ENCODE results near the gene CDH4. TPM values are rescaled to one million over a fixed set of nuclear protein-coding genes. Genes with fewer than 3 reads are reported as not detected.

Gene CDH4
- total and polyA plus RNA-seq, 2 of the 13 experiments (the other 11 are each of a cell fraction or from before 2014, with no cell fraction given), result not detected

GRCh38 chr20:61924211-61924857, 672.3 kb downstream of the CDH4 start:
- no peak overlapping the region for H3K4me3 ChIP-seq (replicated peaks in 1 of 3; ENCODE audit: insufficient read depth in 1 of 3, low read depth in 2 of 3, low read length in 3 of 3)
- POLR2A ChIA-PET, result no interaction called here
- H3K27ac ChIP-seq (ENCODE audit: extremely low read length, insufficient read depth, low read length), result no peak overlapping the region
- BruUV-seq (replicated peaks), result no TSS peak
- DNase-seq (ENCODE audit: low spot score) (no peak), ATAC-seq (no peak; the same call in 2 of the 3 replicates), FAIRE-seq (no peak)
- H3K9me3 ChIP-seq (ENCODE audit: low read length), result no peaks in the 10 kb centered on the region
- in situ Hi-C loops (cut with HindIII; ENCODE audit: extremely low pct_ligation_motif_present, low pct_unique_long_range_greater_than_20kb) (no loop called here), intact Hi-C loops (cut with micrococcal nuclease; ENCODE audit: unreplicated experiment) (no loop called here)
- H4K20me1 ChIP-seq (ENCODE audit: insufficient read depth, low read length), result no peaks in the 10 kb centered on the region; the same call in 1 of the 2 replicates
- H3K4me1 ChIP-seq (ENCODE audit: insufficient read depth, low read length), result no peaks in the 10 kb centered on the region
- CTCF ChIA-PET (ENCODE audit: low intra/inter-chr PET ratio, low total read pairs), result no interaction called here
- H3K36me3 ChIP-seq (replicated peaks in 1 of 2; ENCODE audit: control insufficient read depth in 1 of 2, insufficient read depth in 2 of 2, low read length in 2 of 2), result no peaks in the 10 kb centered on the region
- TF ChIP-seq ZNF367 (CRISPR knock-in tag; IDR thresholded peaks at IDR 0.05; ENCODE audit: borderline replicate concordance) (no peak), ZNF619 (CRISPR knock-in tag; IDR thresholded peaks at IDR 0.05) (no peak), YY1 (IDR thresholded peaks at IDR 0.05; ENCODE audit: insufficient read depth, insufficient replicate concordance, low read depth, low read length) (no peak), ZNF101 (CRISPR knock-in tag; IDR thresholded peaks at IDR 0.05; ENCODE audit: borderline replicate concordance, low read depth) (no peak), ZSCAN22 (CRISPR knock-in tag; IDR thresholded peaks at IDR 0.05) (no peak), NCOA5 (CRISPR knock-in tag; IDR thresholded peaks at IDR 0.05) (no peak)
- 44% methylated on average over 10 of the region's 19 CpGs for WGBS (ENCODE audit: low lambda C conversion rate)
- no peaks in the 10 kb centered on the region for H3K79me2 ChIP-seq (ENCODE audit: insufficient read depth, low read length)
- no peak overlapping the region for H3K9ac ChIP-seq (ENCODE audit: insufficient read depth, low read depth, low read length)
- H3K4me2 ChIP-seq (ENCODE audit: low read depth, low read length), result no peak overlapping the region
- H2AFZ ChIP-seq (ENCODE audit: low read length), result no peak overlapping the region
- H3K27me3 ChIP-seq (ENCODE audit: control insufficient read depth in 1 of 2, insufficient read depth in 2 of 2, low read length in 2 of 2), result peaks cover 20 to 59% of the 10 kb centered on the region in 2 experiments

- Histone ChIP-seq H3K4me2 (ENCODE audit: low read depth, low read length) (no peak overlapping the region), H3K79me2 (ENCODE audit: insufficient read depth, low read length) (no peaks in the 10 kb centered on the region), H3K9me3 (ENCODE audit: low read length) (no peaks in the 10 kb centered on the region), H3K27ac (ENCODE audit: extremely low read length, insufficient read depth, low read length) (no peak overlapping the region), H3K36me3 (replicated peaks in 1 of 2; ENCODE audit: control insufficient read depth in 1 of 2, insufficient read depth in 2 of 2, low read length in 2 of 2) (no peaks in the 10 kb centered on the region), H3K27me3 (ENCODE audit: control insufficient read depth in 1 of 2, insufficient read depth in 2 of 2, low read length in 2 of 2) (peaks cover 20 to 66% of the 10 kb centered on the region in 2 experiments), H4K20me1 (ENCODE audit: insufficient read depth, low read length) (no peaks in the 10 kb centered on the region; the same call in 1 of the 2 replicates), H3K4me1 (ENCODE audit: insufficient read depth, low read length) (no peaks in the 10 kb centered on the region), H3K4me3 (replicated peaks in 1 of 3; ENCODE audit: insufficient read depth in 1 of 3, low read depth in 2 of 3, low read length in 3 of 3) (no peak overlapping the region), H3K9ac (ENCODE audit: insufficient read depth, low read depth, low read length) (no peak overlapping the region), H2AFZ (ENCODE audit: low read length) (no peak overlapping the region)
- 43% methylated on average over 32 of the region's 32 CpGs for WGBS (ENCODE audit: low lambda C conversion rate)
- no TSS peak for BruUV-seq (replicated peaks)
- ChIA-PET CTCF (ENCODE audit: low intra/inter-chr PET ratio, low total read pairs) (no interaction called here), POLR2A (no interaction called here)
- DNase-seq (ENCODE audit: low spot score) (no peak), FAIRE-seq (no peak), ATAC-seq (no peak)
- intact Hi-C loops (cut with micrococcal nuclease; ENCODE audit: unreplicated experiment), result no loop called here
- TF ChIP-seq JUN (CRISPR knock-in tag; IDR thresholded peaks at IDR 0.05), result no peak
- TF ChIP-seq ZBTB7A (CRISPR knock-in tag; IDR thresholded peaks at IDR 0.05), result no peak
- no peak for TF ChIP-seq ZNF446 (CRISPR knock-in tag; IDR thresholded peaks at IDR 0.05)
- TF ChIP-seq CSRNP1 (CRISPR knock-in tag; IDR thresholded peaks at IDR 0.05), result no peak
- TF ChIP-seq ZNF577 (CRISPR knock-in tag; IDR thresholded peaks at IDR 0.05; ENCODE audit: borderline replicate concordance, low read depth), result no peak
- no peak for TF ChIP-seq SRSF9 (IDR thresholded peaks at IDR 0.05; ENCODE audit: borderline replicate concordance, insufficient read depth, low read depth, low read length, poor library complexity, severe bottlenecking)
- TF ChIP-seq MIER2 (CRISPR knock-in tag; IDR thresholded peaks at IDR 0.05), result no peak
- in situ Hi-C loops (cut with HindIII; ENCODE audit: extremely low pct_ligation_motif_present, low pct_unique_long_range_greater_than_20kb), result no loop called here
Observed at GRCh38 chr20:61924858-61925554, 672.9 kb downstream of the CDH4 start.

All from HepG2 (cell line).